Measurements from ENCODE around the gene DYNC1H1. TPM values are rescaled to one million over a fixed set of nuclear protein-coding genes. Genes with fewer than 3 reads are reported as not detected.

The DYNC1H1 gene
- total RNA-seq, 6 experiments from 2014 or later: 116 to 261 (median 161) TPM

GRCh38 chr14:101986953-101987352 lies 22.6 kb downstream of the DYNC1H1 start:
- Histone ChIP-seq H3K4me1 (no peaks in the 10 kb centered on the region), H3K36me3 (peaks cover 15 to 95% (median 53%) of the 10 kb centered on the region in 4 donors), H3K27me3 (no peaks in the 10 kb centered on the region), H3K9me3 (no peaks in the 10 kb centered on the region), H3K4me3 (no peak overlapping the region), H3K27ac (no peak overlapping the region)
- no peak for DNase-seq
- WGBS (ENCODE audit: insufficient coverage, low coverage, low lambda C conversion rate, missing lambda C conversion rate): 93% methylated on average over 2 of the region's 7 CpGs
- no peak for ATAC-seq
- TF ChIP-seq CTCF (IDR thresholded peaks at IDR 0.05) (no peak), POLR2A (IDR thresholded peaks at IDR 0.05) (no peak)
- intact Hi-C loops (cut with DNase I): no loop called here

GRCh38 chr14:101988377-101988776 lies 24.0 kb downstream of the DYNC1H1 start:
- intact Hi-C loops (cut with DNase I): no loop called here
- no peak for DNase-seq
- no peak for ATAC-seq
- peaks cover 15 to 95% (median 57%) of the 10 kb centered on the region in 4 donors for H3K36me3 ChIP-seq
- no peak overlapping the region for H3K27ac ChIP-seq
- H3K4me3 ChIP-seq: no peak overlapping the region
- WGBS (ENCODE audit: insufficient coverage, low coverage, low lambda C conversion rate, missing lambda C conversion rate): 88% methylated on average over 5 of the region's 6 CpGs
- H3K4me1 ChIP-seq: no peaks in the 10 kb centered on the region
- TF ChIP-seq CTCF (IDR thresholded peaks at IDR 0.05): no peak
- TF ChIP-seq POLR2A (IDR thresholded peaks at IDR 0.05): no peak
- H3K27me3 ChIP-seq: no peaks in the 10 kb centered on the region
- H3K9me3 ChIP-seq: no peaks in the 10 kb centered on the region

GRCh38 chr14:101991352-101991751 lies 27.0 kb downstream of the DYNC1H1 start:
- ATAC-seq (no peak), DNase-seq (no peak)
- Histone ChIP-seq H3K36me3 (peaks cover 12 to 99% (median 68%) of the 10 kb centered on the region in 4 donors), H3K27ac (no peak overlapping the region), H3K4me3 (no peak overlapping the region), H3K9me3 (no peaks in the 10 kb centered on the region), H3K27me3 (no peaks in the 10 kb centered on the region), H3K4me1 (no peaks in the 10 kb centered on the region)
- TF ChIP-seq CTCF (IDR thresholded peaks at IDR 0.05) (no peak), POLR2A (IDR thresholded peaks at IDR 0.05) (no peak)
- 72% methylated on average over 4 of the region's 5 CpGs for WGBS (ENCODE audit: insufficient coverage, low coverage, low lambda C conversion rate, missing lambda C conversion rate)
- intact Hi-C loops (cut with DNase I): no loop called here

- 77% methylated on average over 7 of the region's 7 CpGs for WGBS (ENCODE audit: insufficient coverage, low coverage, low lambda C conversion rate, missing lambda C conversion rate)
- ATAC-seq (peak in 2 of 4 donors; percentile 25 to 26), DNase-seq (no peak)
Observed at GRCh38 chr14:101992708-101993107, 28.3 kb downstream of the DYNC1H1 start.

More at GRCh38 chr14:101992708-101993107, 28.3 kb downstream of the DYNC1H1 start:
- intact Hi-C loops (cut with DNase I): no loop called here
- TF ChIP-seq CTCF (IDR thresholded peaks at IDR 0.05): no peak
- no peak for TF ChIP-seq POLR2A (IDR thresholded peaks at IDR 0.05)
- H3K27me3 ChIP-seq: no peaks in the 10 kb centered on the region
- H3K4me1 ChIP-seq: no peaks in the 10 kb centered on the region
- peaks cover 3 to 99% (median 66%) of the 10 kb centered on the region in 4 donors for H3K36me3 ChIP-seq
- H3K9me3 ChIP-seq: no peaks in the 10 kb centered on the region
- no peak overlapping the region for H3K27ac ChIP-seq
- no peak overlapping the region for H3K4me3 ChIP-seq
